ENCODE measurements around the gene INCENP. TPM values are rescaled to one million over a fixed set of nuclear protein-coding genes. Genes with fewer than 3 reads are reported as not detected.

INCENP gene
- polyA plus RNA-seq, 1 experiment, result 14.2 TPM

DNA sequence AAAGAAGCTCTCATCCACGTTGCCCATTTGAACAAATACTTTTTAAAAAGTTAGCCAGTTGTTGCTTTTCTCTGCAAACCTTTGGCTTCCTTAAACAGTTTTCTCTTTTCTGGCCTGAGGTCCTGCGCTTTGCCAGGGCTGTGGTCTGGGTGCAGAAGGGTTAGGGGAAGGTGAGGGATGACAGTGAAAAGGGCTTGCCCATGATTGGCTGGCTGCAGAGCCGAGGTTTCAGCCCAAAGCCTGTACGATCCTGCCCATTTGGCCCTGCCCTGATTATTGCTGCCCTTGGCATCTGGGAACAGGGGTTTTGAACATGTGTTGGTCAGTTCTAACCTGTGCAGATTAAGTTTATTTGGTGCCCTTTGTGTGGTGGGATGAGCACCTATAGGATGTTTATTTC is 1.5 kb downstream of the INCENP start:
- ChIA-PET CTCF (no interaction called here), POLR2A (no interaction called here)
- DNase-seq (ENCODE audit: low read depth), result no peak

GRCh38 chr11:62125881-62126280 is 2.1 kb downstream of the INCENP start:
- POLR2A ChIA-PET, result no interaction called here
- no peaks in the 10 kb centered on the region for H3K27me3 ChIP-seq (ENCODE audit: control insufficient read depth, insufficient read depth, low read length)
- TF ChIP-seq, protein P1, sequence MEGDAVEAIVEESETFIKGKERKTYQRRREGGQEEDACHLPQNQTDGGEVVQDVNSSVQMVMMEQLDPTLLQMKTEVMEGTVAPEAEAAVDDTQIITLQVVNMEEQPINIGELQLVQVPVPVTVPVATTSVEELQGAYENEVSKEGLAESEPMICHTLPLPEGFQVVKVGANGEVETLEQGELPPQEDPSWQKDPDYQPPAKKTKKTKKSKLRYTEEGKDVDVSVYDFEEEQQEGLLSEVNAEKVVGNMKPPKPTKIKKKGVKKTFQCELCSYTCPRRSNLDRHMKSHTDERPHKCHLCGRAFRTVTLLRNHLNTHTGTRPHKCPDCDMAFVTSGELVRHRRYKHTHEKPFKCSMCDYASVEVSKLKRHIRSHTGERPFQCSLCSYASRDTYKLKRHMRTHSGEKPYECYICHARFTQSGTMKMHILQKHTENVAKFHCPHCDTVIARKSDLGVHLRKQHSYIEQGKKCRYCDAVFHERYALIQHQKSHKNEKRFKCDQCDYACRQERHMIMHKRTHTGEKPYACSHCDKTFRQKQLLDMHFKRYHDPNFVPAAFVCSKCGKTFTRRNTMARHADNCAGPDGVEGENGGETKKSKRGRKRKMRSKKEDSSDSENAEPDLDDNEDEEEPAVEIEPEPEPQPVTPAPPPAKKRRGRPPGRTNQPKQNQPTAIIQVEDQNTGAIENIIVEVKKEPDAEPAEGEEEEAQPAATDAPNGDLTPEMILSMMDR (IDR thresholded peaks at IDR 0.05; ENCODE audit: insufficient read depth, low read depth, low read length), result no peak
- CTCF ChIA-PET, result no interaction called here
- DNase-seq (ENCODE audit: low read depth), result no peak
- H3K36me3 ChIP-seq (ENCODE audit: control insufficient read depth, insufficient read depth, low read length), result peaks cover 7% of the 10 kb centered on the region
- no peak overlapping the region for H3K4me3 ChIP-seq (ENCODE audit: low read depth, low read length)

More for the DNA sequence above, 1.5 kb downstream of the INCENP start:
- Histone ChIP-seq H3K36me3 (ENCODE audit: control insufficient read depth, insufficient read depth, low read length) (peaks cover 4% of the 10 kb centered on the region), H3K4me3 (ENCODE audit: low read depth, low read length) (no peak overlapping the region), H3K27me3 (ENCODE audit: control insufficient read depth, insufficient read depth, low read length) (no peaks in the 10 kb centered on the region)
- TF ChIP-seq, protein P1 (IDR thresholded peaks at IDR 0.05; ENCODE audit: insufficient read depth, low read depth, low read length), result no peak

- ChIA-PET POLR2A (no interaction called here), CTCF (interaction anchor here (1.9 kb wide), 1 partner anchor 19 kb away, joined by 6 read pairs; no protein-coding TSS in a partner anchor)
- no peak for DNase-seq (ENCODE audit: low read depth)
- H3K4me3 ChIP-seq (ENCODE audit: low read depth, low read length), result no peak overlapping the region
- TF ChIP-seq, protein P1 (IDR thresholded peaks at IDR 0.05; ENCODE audit: insufficient read depth, low read depth, low read length), result no peak
- H3K27me3 ChIP-seq (ENCODE audit: control insufficient read depth, insufficient read depth, low read length), result no peaks in the 10 kb centered on the region
- peaks cover 11% of the 10 kb centered on the region for H3K36me3 ChIP-seq (ENCODE audit: control insufficient read depth, insufficient read depth, low read length)
These were observed 3.6 kb downstream of the INCENP start for GRCh38 chr11:62127426-62127825.

- Histone ChIP-seq H3K4me3 (ENCODE audit: low read depth, low read length) (no peak overlapping the region), H3K36me3 (ENCODE audit: control insufficient read depth, insufficient read depth, low read length) (peaks cover 11% of the 10 kb centered on the region), H3K27me3 (ENCODE audit: control insufficient read depth, insufficient read depth, low read length) (no peaks in the 10 kb centered on the region)
- TF ChIP-seq, protein P1 (IDR thresholded peaks at IDR 0.05; ENCODE audit: insufficient read depth, low read depth, low read length), result no peak
- ChIA-PET POLR2A (no interaction called here), CTCF (interaction anchor here (0.6 to 1.9 kb wide), 2 partner anchors 20 to 212 kb away, joined by 3 to 6 read pairs; no protein-coding TSS in a partner anchor)
- DNase-seq (ENCODE audit: low read depth), result no peak
These were observed 4.3 kb downstream of the INCENP start for GRCh38 chr11:62127941-62128770.

DNA sequence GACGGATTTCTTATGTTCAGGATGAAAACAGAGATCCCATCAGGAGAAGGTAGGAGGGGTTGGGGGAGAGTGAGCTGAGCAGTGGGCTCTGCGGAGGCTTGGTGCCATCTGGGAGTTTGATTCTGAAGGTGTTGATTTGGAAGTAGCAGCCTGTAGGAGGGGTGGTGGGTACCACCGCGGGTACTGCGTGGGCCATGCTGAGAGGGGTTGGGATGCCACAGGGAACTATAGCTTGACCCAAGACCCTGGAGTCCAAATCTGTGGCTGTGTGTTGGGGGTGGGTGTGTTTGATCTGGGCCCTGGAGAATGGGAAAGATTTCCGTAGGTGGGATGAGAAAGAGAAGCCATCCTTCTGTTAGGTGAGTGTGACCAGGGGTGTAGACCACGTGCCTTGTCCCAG is 5.0 kb downstream of the INCENP start:
- ChIA-PET CTCF (interaction anchor here (0.6 kb wide), 1 partner anchor 212 kb away, joined by 3 read pairs; no protein-coding TSS in a partner anchor), POLR2A (no interaction called here)
- H3K4me3 ChIP-seq (ENCODE audit: low read depth, low read length), result no peak overlapping the region
- DNase-seq (ENCODE audit: low read depth), result no peak
- H3K27me3 ChIP-seq (ENCODE audit: control insufficient read depth, insufficient read depth, low read length), result no peaks in the 10 kb centered on the region
- TF ChIP-seq, protein P1 (IDR thresholded peaks at IDR 0.05; ENCODE audit: insufficient read depth, low read depth, low read length), result no peak
- H3K36me3 ChIP-seq (ENCODE audit: control insufficient read depth, insufficient read depth, low read length), result peaks cover 11% of the 10 kb centered on the region

All from BJ (cell line).